Frontal cortex (tissue), 4 donors: ENCODE measurements around the gene PRRT3. TPM values are rescaled to one million over a fixed set of nuclear protein-coding genes. Genes with fewer than 3 reads are reported as not detected.

Experiments
- DNase-seq, 2 donors: peaks; one replicate each; pipeline ENCODE4 v3.0.0; 2012; ENCODE audit warnings: low spot score in 2 of 2
- FAIRE-seq: peaks from 2 replicates; lab custom pipeline; 2012; peaks lifted over from hg19 to GRCh38; lab: Jason Lieb, UNC
- total RNA-seq: library from RNA; depleted of rRNA; stranded (reverse); fragments of >200 nt; gene quantifications from one replicate; pipeline ENCODE4 v1.2.3, GENCODE V29; 2014
- donor health status: control.
- donor health status: control.
- donor health status: control.

PRRT3 gene
- total RNA-seq, 1 donor from 2014 or later, result 4.1 TPM

GRCh38 chr3:9930804-9931418, 21.3 kb downstream of the PRRT3 start:
- no peak for FAIRE-seq
- DNase-seq, result no peak

- no peak for FAIRE-seq
These were observed 24.1 kb downstream of the PRRT3 start for GRCh38 chr3:9928158-9928557.

GRCh38 chr3:9918261-9919038, 33.8 kb downstream of the PRRT3 start:
- FAIRE-seq, result no peak
- no peak for DNase-seq

More at GRCh38 chr3:9928158-9928557, 24.1 kb downstream of the PRRT3 start:
- no peak for DNase-seq

- FAIRE-seq (no peak), DNase-seq (no peak)
These were observed 34.4 kb downstream of the PRRT3 start for GRCh38 chr3:9917820-9918219.

GRCh38 chr3:9916734-9917680, 35.2 kb downstream of the PRRT3 start, which contains the start of gene IL17RC:
IL17RC (plus strand) TSS chr3:9917098; CDS start chr3:9917316, 218 bp downstream.
- DNase-seq (peak; percentile 43 to 67), FAIRE-seq (no peak)

GRCh38 chr3:9916346-9916733, 35.9 kb downstream of the PRRT3 start:
- no peak for FAIRE-seq
- DNase-seq, result no peak

GRCh38 chr3:9915254-9916141, 36.7 kb downstream of the PRRT3 start:
- DNase-seq (peak; percentile 49 to 66), FAIRE-seq (no peak)

GRCh38 chr3:9914559-9915253, 37.5 kb downstream of the PRRT3 start:
- DNase-seq (no peak), FAIRE-seq (no peak)

GRCh38 chr3:9914011-9914410, 38.2 kb downstream of the PRRT3 start:
- DNase-seq (no peak), FAIRE-seq (no peak)

- FAIRE-seq, result no peak
- no peak for DNase-seq
These were observed 38.6 kb downstream of the PRRT3 start for GRCh38 chr3:9913601-9914000.

GRCh38 chr3:9912294-9912935, 39.8 kb downstream of the PRRT3 start:
- no peak for DNase-seq
- FAIRE-seq, result no peak

- no peak for FAIRE-seq
- no peak for DNase-seq
These were observed 40.3 kb downstream of the PRRT3 start for GRCh38 chr3:9911863-9912262.

GRCh38 chr3:9909221-9910013, 42.8 kb downstream of the PRRT3 start:
- FAIRE-seq, result no peak
- no peak for DNase-seq

GRCh38 chr3:9908286-9908685, 43.9 kb downstream of the PRRT3 start:
- no peak for FAIRE-seq

GRCh38 chr3:9906480-9906879, 45.7 kb downstream of the PRRT3 start:
- no peak for FAIRE-seq

More at GRCh38 chr3:9908286-9908685, 43.9 kb downstream of the PRRT3 start:
- DNase-seq, result no peak

GRCh38 chr3:9903904-9904303, 48.3 kb downstream of the PRRT3 start:
- no peak for DNase-seq
- no peak for FAIRE-seq

More at GRCh38 chr3:9906480-9906879, 45.7 kb downstream of the PRRT3 start:
- no peak for DNase-seq

- no peak for DNase-seq
- no peak for FAIRE-seq
These were observed 49.0 kb downstream of the PRRT3 start for GRCh38 chr3:9903238-9903624.
